DMS 273 treated with DMSO at 0.1 percent for 48 hours (cell line): ENCODE measurements around the gene GRAMD1B.

Experiments
- DNase-seq: peaks from one replicate; lab custom pipeline; 2025; lab: John Stamatoyannopoulos, UW

Gene GRAMD1B

GRCh38 chr11:123588117-123588863 lies 158.2 kb downstream of the GRAMD1B start:
- no peak for DNase-seq

- no peak for DNase-seq
Measured at GRCh38 chr11:123588864-123589262, 158.8 kb downstream of the GRAMD1B start.

GRCh38 chr11:123590296-123590912 lies 160.3 kb downstream of the GRAMD1B start:
- DNase-seq, result no peak

- no peak for DNase-seq
Measured at GRCh38 chr11:123593570-123593969, 163.5 kb downstream of the GRAMD1B start.

GRCh38 chr11:123594188-123594901 lies 164.3 kb downstream of the GRAMD1B start:
- no peak for DNase-seq

GRCh38 chr11:123594921-123595320 lies 164.9 kb downstream of the GRAMD1B start:
- DNase-seq, result no peak

GRCh38 chr11:123597859-123598258 lies 167.8 kb downstream of the GRAMD1B start:
- no peak for DNase-seq

- no peak for DNase-seq
Measured at GRCh38 chr11:123601136-123601535, 171.1 kb downstream of the GRAMD1B start.

GRCh38 chr11:123601743-123602142 lies 171.7 kb downstream of the GRAMD1B start:
- no peak for DNase-seq

- no peak for DNase-seq
Measured at GRCh38 chr11:123603666-123604065, 173.6 kb downstream of the GRAMD1B start.

- no peak for DNase-seq
Measured at GRCh38 chr11:123607781-123608180, 177.7 kb downstream of the GRAMD1B start.

GRCh38 chr11:123608371-123608770 lies 178.3 kb downstream of the GRAMD1B start:
- DNase-seq, result no peak

GRCh38 chr11:123608945-123609344 lies 178.9 kb downstream of the GRAMD1B start:
- DNase-seq, result no peak

- no peak for DNase-seq
Measured at GRCh38 chr11:123611698-123612097, 181.6 kb downstream of the GRAMD1B start.

- peak; percentile 10 for DNase-seq
Measured at GRCh38 chr11:123616505-123617198, 186.6 kb downstream of the GRAMD1B start.

- DNase-seq, result no peak
Measured at GRCh38 chr11:123622576-123622975, 192.5 kb downstream of the GRAMD1B start.

GRCh38 chr11:123624974-123625373 lies 194.9 kb downstream of the GRAMD1B start:
- no peak for DNase-seq

- DNase-seq, result no peak
Measured at GRCh38 chr11:123628936-123629683, 199.0 kb downstream of the GRAMD1B start.

GRCh38 chr11:123630126-123630608 lies 200.1 kb downstream of the GRAMD1B start:
- DNase-seq, result no peak

- DNase-seq, result no peak
Measured at GRCh38 chr11:123640029-123640428, 210.0 kb downstream of the GRAMD1B start.

GRCh38 chr11:123640677-123641494 lies 210.8 kb downstream of the GRAMD1B start:
- peak; percentile 0 for DNase-seq
